Lower lobe of right lung (tissue), 2 donors: ENCODE data around the gene MRRF. TPM values are rescaled to one million over a fixed set of nuclear protein-coding genes. Genes with fewer than 3 reads are reported as not detected.

Experiments
- ATAC-seq, 2 donors: fragments of 200-7000 bp; cut with Tn5 transposase; one replicate each; pipeline ENCODE4 v1.9.1; 2020 to 2022; ENCODE audit warnings: mild to moderate bottlenecking in 2 of 2, moderate library complexity in 2 of 2
- DNase-seq: peaks from one replicate; pipeline ENCODE4 v3.0.0-alpha.2; 2020
- H3K27ac ChIP-seq: fragments of 200-600 bp; one replicate; pipeline ENCODE4 v1.8.0; 2022
- H3K27me3 ChIP-seq: fragments of 200-600 bp; one replicate; pipeline ENCODE4 v1.8.0; 2022; ENCODE audit warnings: low read depth
- H3K36me3 ChIP-seq: fragments of 200-600 bp; one replicate; pipeline ENCODE4 v1.8.0; 2022; ENCODE audit warnings: mild to moderate bottlenecking
- H3K4me1 ChIP-seq: fragments of 200-600 bp; one replicate; pipeline ENCODE4 v1.8.0; 2022
- H3K4me3 ChIP-seq: fragments of 200-600 bp; one replicate; pipeline ENCODE4 v1.8.0; 2022; ENCODE audit warnings: mild to moderate bottlenecking
- H3K9me3 ChIP-seq: fragments of 200-600 bp; one replicate; pipeline ENCODE4 v1.8.0; 2022
- intact Hi-C: fragments of 100-400 bp; cut with DNase I; formaldehyde crosslinking; loops from one replicate; pipeline ENCODE4 v1.11.0; 2022
- total RNA-seq: library from RNA; stranded (reverse); fragmentation: NEBNext Ultra II Directional; extraction: Animal tissue kit (Norgen Biotek cat#: 25700); gene quantifications from one replicate; pipeline ENCODE4 v1.2.1, GENCODE V29; 2021
- TF ChIP-seq, protein P1 (sequence below): fragments of 200-600 bp; IDR thresholded peaks from one replicate; pipeline ENCODE4 v1.8.0; 2022; ENCODE audit warnings: antibody characterized with exemption, mild to moderate bottlenecking
- donor health status: DM: no; HTN: yes; CAD: no; lungs with severe emphysema.

Gene MRRF
- total RNA-seq, 1 donor from 2014 or later = 30.2 TPM

DNA sequence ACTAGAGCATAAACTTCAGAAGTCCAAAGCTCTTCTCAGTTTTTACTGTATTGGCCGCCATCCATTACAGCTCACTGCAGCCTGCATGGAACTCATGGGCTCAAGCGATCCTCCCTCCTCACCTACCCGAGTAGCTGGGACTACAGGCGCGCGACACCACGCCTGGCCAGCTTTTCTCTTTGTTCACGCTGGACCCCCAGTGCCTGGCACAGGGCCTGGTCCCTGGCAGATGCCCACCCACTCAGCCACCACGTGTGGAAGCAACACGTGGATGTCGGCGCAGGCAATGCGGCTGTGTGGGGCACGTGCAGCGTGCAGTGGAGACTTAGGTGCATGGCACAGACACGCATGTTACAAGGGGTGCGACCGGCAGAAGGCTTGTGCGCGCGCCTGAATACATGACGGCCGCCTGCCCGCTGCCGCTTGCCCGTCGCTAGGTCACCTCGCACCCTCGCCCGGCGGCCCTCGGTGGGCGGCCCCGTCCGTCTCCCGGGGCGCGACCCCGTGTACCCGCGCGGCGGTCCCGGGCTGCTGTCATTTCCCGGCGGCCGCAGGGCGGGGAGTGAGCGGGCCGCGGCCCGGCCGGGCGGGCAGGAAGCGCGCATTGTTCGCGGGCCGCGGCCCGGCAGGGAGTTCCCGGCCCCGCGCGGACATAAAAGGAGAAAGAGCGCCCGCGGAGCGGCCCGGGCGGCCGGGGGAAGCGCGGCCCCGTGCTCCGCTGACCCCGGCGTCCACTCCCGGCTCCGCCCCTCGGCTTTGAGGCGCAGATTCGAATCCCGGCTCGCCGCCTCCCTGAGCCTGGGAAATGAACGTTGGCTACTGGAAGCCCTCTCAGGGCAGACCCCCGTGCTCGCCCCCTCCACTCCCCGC is 82.0 kb downstream of the MRRF start:
- Histone ChIP-seq H3K9me3 (no peaks in the 10 kb centered on the region), H3K27me3 (no peaks in the 10 kb centered on the region), H3K4me3 (peak overlapping the region; percentile 56), H3K36me3 (no peaks in the 10 kb centered on the region), H3K4me1 (peaks cover 19% of the 10 kb centered on the region), H3K27ac (peak overlapping the region; percentile 74)
- TF ChIP-seq, protein P1, sequence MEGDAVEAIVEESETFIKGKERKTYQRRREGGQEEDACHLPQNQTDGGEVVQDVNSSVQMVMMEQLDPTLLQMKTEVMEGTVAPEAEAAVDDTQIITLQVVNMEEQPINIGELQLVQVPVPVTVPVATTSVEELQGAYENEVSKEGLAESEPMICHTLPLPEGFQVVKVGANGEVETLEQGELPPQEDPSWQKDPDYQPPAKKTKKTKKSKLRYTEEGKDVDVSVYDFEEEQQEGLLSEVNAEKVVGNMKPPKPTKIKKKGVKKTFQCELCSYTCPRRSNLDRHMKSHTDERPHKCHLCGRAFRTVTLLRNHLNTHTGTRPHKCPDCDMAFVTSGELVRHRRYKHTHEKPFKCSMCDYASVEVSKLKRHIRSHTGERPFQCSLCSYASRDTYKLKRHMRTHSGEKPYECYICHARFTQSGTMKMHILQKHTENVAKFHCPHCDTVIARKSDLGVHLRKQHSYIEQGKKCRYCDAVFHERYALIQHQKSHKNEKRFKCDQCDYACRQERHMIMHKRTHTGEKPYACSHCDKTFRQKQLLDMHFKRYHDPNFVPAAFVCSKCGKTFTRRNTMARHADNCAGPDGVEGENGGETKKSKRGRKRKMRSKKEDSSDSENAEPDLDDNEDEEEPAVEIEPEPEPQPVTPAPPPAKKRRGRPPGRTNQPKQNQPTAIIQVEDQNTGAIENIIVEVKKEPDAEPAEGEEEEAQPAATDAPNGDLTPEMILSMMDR = no peak
- DNase-seq (peak; percentile 71), ATAC-seq (peak; percentile 76 to 77)
- intact Hi-C loops = no loop called here

DNA sequence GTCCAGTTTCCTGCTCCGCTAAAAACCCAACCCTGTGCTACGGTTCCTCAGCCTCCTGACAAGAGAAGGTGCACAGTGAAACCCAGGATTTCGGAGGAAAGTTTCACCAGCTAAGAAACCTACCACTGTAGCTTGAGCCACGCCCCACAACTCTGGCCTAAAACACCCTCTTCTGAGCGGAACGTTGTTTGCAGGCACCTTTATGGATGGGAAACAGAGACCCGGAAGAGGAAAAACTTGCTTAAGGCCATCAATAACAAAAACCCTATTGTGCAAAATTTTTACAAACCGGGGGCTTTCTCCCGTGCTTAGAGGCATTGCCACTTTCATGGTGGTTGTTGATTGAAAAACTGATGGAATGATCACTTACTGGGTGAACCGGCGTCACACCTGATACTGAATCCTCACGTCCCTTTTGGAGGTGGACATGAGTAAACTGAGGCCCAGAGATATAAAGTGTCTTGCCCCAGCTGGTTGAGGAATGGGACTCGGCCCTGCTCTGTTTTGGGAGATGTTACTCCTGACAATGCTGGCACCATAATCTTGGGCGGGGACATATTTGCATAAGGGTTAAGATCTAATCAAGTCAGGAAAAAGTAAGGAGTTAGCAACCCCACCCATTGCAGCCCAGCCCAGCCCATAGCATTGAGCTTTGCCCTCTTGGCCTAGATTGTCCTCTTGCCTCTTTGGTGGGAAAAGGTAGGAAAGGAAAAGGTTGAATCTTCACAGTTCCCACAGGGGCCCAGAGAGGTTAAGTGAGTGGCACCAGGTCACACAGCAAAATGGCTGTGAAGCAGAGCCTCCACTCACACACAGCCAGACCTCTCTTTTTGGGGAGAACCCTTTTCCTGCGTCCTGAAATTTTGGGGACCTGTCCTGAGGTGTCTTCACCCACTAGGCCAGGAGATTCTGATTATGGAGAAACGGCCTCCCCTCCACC is 82.9 kb downstream of the MRRF start:
- no peaks in the 10 kb centered on the region for H3K36me3 ChIP-seq
- DNase-seq = no peak
- peak overlapping the region; percentile 74 for H3K27ac ChIP-seq
- H3K4me1 ChIP-seq = peaks cover 19% of the 10 kb centered on the region
- peak overlapping the region; percentile 56 for H3K4me3 ChIP-seq
- TF ChIP-seq, protein P1 = no peak
- no peaks in the 10 kb centered on the region for H3K9me3 ChIP-seq
- peak; percentile 9 to 48 for ATAC-seq
- intact Hi-C loops = no loop called here
- no peaks in the 10 kb centered on the region for H3K27me3 ChIP-seq

- DNase-seq = no peak
- Histone ChIP-seq H3K36me3 (no peaks in the 10 kb centered on the region), H3K27me3 (no peaks in the 10 kb centered on the region), H3K27ac (peak overlapping the region; percentile 53), H3K4me3 (no peak overlapping the region), H3K9me3 (no peaks in the 10 kb centered on the region), H3K4me1 (peaks cover 19% of the 10 kb centered on the region)
- TF ChIP-seq, protein P1 = no peak
- ATAC-seq = no peak
- intact Hi-C loops = no loop called here
Measured at GRCh38 chr9:122348288-122348777, 83.7 kb downstream of the MRRF start.

GRCh38 chr9:122348791-122349190 is 84.1 kb downstream of the MRRF start:
- Histone ChIP-seq H3K27ac (peak overlapping the region; percentile 53), H3K9me3 (no peaks in the 10 kb centered on the region), H3K4me3 (no peak overlapping the region), H3K27me3 (no peaks in the 10 kb centered on the region), H3K36me3 (no peaks in the 10 kb centered on the region), H3K4me1 (peaks cover 19% of the 10 kb centered on the region)
- ATAC-seq = no peak
- intact Hi-C loops = no loop called here
- DNase-seq = no peak
- TF ChIP-seq, protein P1 = no peak

DNA sequence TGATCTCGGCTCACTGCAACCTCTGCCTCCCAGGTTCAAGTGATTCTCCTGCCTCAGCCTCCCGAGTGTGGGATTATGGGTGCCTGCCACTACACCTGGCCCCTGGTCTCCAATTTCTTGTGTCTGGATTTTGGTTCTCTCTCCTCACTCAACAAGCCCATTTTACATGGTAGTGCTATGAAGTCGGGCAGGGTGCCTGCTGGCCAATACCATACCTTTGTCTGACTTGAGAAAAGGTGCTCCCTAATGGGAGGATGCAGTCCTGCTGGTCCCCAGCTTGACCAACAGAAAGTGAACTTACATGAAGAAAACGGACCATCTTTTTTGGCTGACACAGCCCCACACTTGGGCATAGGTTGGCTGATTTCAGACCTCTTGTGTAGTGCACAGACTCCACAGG is 84.5 kb downstream of the MRRF start:
- intact Hi-C loops = no loop called here
- no peaks in the 10 kb centered on the region for H3K27me3 ChIP-seq
- DNase-seq = no peak
- no peak overlapping the region for H3K4me3 ChIP-seq
- H3K27ac ChIP-seq = no peak overlapping the region
- peaks cover 19% of the 10 kb centered on the region for H3K4me1 ChIP-seq
- no peak for ATAC-seq
- H3K36me3 ChIP-seq = no peaks in the 10 kb centered on the region
- H3K9me3 ChIP-seq = no peaks in the 10 kb centered on the region
- TF ChIP-seq, protein P1 = no peak
